H9 (cell line): ENCODE measurements around the gene PPP2R2B. TPM values are rescaled to one million over a fixed set of nuclear protein-coding genes. Genes with fewer than 3 reads are reported as not detected.

Experiments used
- DNase-seq: peaks from one replicate; pipeline ENCODE4 v3.0.0-alpha.2; 2017
- H2AFZ ChIP-seq: one replicate; pipeline ENCODE4 v1.6.1; 2013; ENCODE audit warnings: mild to moderate bottlenecking, low read length, control low read depth, moderate library complexity
- H2AK5ac ChIP-seq: 2 replicates; pipeline ENCODE4 v1.6.1; 2013; ENCODE audit warnings: low read length, control low read depth, mixed read lengths; ENCODE audit not compliant: insufficient read length
- H2BK120ac ChIP-seq: one replicate; pipeline ENCODE4 v1.6.1; 2013; ENCODE audit warnings: low read depth, mild to moderate bottlenecking, low read length, control low read depth, inconsistent platforms; ENCODE audit not compliant: poor library complexity, severe bottlenecking
- H2BK12ac ChIP-seq: 2 replicates; pipeline ENCODE4 v1.6.1; 2013; ENCODE audit warnings: low read length, control low read depth, mixed read lengths, low read depth; ENCODE audit not compliant: insufficient read length
- H2BK15ac ChIP-seq: 2 replicates; pipeline ENCODE4 v1.6.1; 2013; ENCODE audit warnings: low read depth, low read length, control low read depth
- H2BK20ac ChIP-seq: one replicate; pipeline ENCODE4 v1.6.1; 2013; ENCODE audit warnings: low read depth, mild to moderate bottlenecking, low read length, control low read depth, inconsistent platforms; ENCODE audit not compliant: poor library complexity, severe bottlenecking
- H2BK5ac ChIP-seq: 2 replicates; pipeline ENCODE4 v1.6.1; 2013; ENCODE audit warnings: low read length, control low read depth, mixed read lengths; ENCODE audit not compliant: insufficient read length
- H3K14ac ChIP-seq: 2 replicates; pipeline ENCODE4 v1.6.1; 2013; ENCODE audit warnings: low read length, control low read depth; ENCODE audit not compliant: insufficient read depth
- H3K18ac ChIP-seq: 2 replicates; pipeline ENCODE4 v1.6.1; 2013; ENCODE audit warnings: low read depth, mild to moderate bottlenecking, mixed read lengths, low read length, control low read depth; ENCODE audit not compliant: insufficient read length
- H3K23ac ChIP-seq: 2 replicates; pipeline ENCODE4 v1.6.1; 2013; ENCODE audit warnings: low read length, control low read depth, mixed read lengths, low read depth; ENCODE audit not compliant: insufficient read length
- H3K23me2 ChIP-seq: 2 replicates; pipeline ENCODE4 v1.6.1; 2013; ENCODE audit warnings: low read depth, mild to moderate bottlenecking, mixed read lengths, low read length, control low read depth; ENCODE audit not compliant: insufficient read length, poor library complexity, severe bottlenecking
- H3K27ac ChIP-seq: 2 replicates; pipeline ENCODE4 v1.5.1; 2013; ENCODE audit warnings: low read length, control low read depth, mixed read lengths, low read depth; ENCODE audit not compliant: insufficient read length
- H3K27me3 ChIP-seq: 2 replicates; pipeline ENCODE4 v1.6.1; 2013; ENCODE audit warnings: low read length, control low read depth, inconsistent platforms; ENCODE audit not compliant: insufficient read depth
- H3K4ac ChIP-seq: 2 replicates; pipeline ENCODE4 v1.6.1; 2013; ENCODE audit warnings: low read depth, mild to moderate bottlenecking, control low read depth, inconsistent platforms, low read length, moderate library complexity
- H3K4me1 ChIP-seq: 2 replicates; pipeline ENCODE4 v1.6.1; 2013; ENCODE audit warnings: low read length, control low read depth, inconsistent platforms; ENCODE audit not compliant: insufficient read depth
- H3K4me2 ChIP-seq: 2 replicates; pipeline ENCODE4 v1.6.1; 2013; ENCODE audit warnings: low read length, control low read depth, mixed read lengths; ENCODE audit not compliant: insufficient read length, insufficient read depth
- H3K56ac ChIP-seq: 2 replicates; pipeline ENCODE4 v1.6.1; 2013; ENCODE audit warnings: low read depth, mild to moderate bottlenecking, mixed read lengths, low read length, control low read depth; ENCODE audit not compliant: insufficient read length
- H3K79me1 ChIP-seq: 2 replicates; pipeline ENCODE4 v1.6.1; 2013; ENCODE audit warnings: low read depth, mild to moderate bottlenecking, moderate library complexity, low read length, control low read depth, inconsistent platforms; ENCODE audit not compliant: insufficient read depth, poor library complexity, severe bottlenecking
- H3K79me2 ChIP-seq: 2 replicates; pipeline ENCODE4 v1.6.1; 2013; ENCODE audit warnings: low read length, control low read depth, inconsistent platforms; ENCODE audit not compliant: insufficient read depth
- H3K9ac ChIP-seq: 2 replicates; pipeline ENCODE4 v1.6.1; 2013; ENCODE audit warnings: low read length, control low read depth, mixed read lengths; ENCODE audit not compliant: insufficient read length; ENCODE audit errors: extremely low read depth
- H3K9me3 ChIP-seq: one replicate; pipeline ENCODE4 v1.6.1; 2013; ENCODE audit warnings: low read depth, low read length, inconsistent platforms; ENCODE audit not compliant: control insufficient read depth
- H3T11ph ChIP-seq: one replicate; pipeline ENCODE4 v1.6.1; 2013; ENCODE audit warnings: mild to moderate bottlenecking, low read length, control low read depth, inconsistent platforms
- H4K20me1 ChIP-seq: one replicate; pipeline ENCODE4 v1.6.1; 2013; ENCODE audit not compliant: control insufficient read depth, insufficient read length, insufficient read depth
- H4K5ac ChIP-seq: 2 replicates; pipeline ENCODE4 v1.6.1; 2013; ENCODE audit warnings: low read depth, mild to moderate bottlenecking, mixed read lengths, low read length, control low read depth; ENCODE audit not compliant: insufficient read length
- H4K8ac ChIP-seq: replicated peaks from 2 replicates; pipeline ENCODE4 v1.6.1; 2013; ENCODE audit warnings: low read length, control low read depth, mixed read lengths, low read depth; ENCODE audit not compliant: insufficient read length
- H4K91ac ChIP-seq: 2 replicates; pipeline ENCODE4 v1.6.1; 2013; ENCODE audit warnings: low read depth, mild to moderate bottlenecking, moderate library complexity, mixed read lengths, low read length, control low read depth; ENCODE audit not compliant: insufficient read length
- H3K27ac Mint-ChIP-seq, 3 experiments: 2 replicates in 2 of 3; 3 replicates in 1 of 3; pipeline ENCODE4 v1.8.0; 2020 to 2021; ENCODE audit warnings: mixed read lengths in 3 of 3, mild to moderate bottlenecking in 1 of 3, moderate library complexity in 1 of 3
- H3K27me3 Mint-ChIP-seq: 2 replicates; pipeline ENCODE4 v1.8.0; 2021; ENCODE audit warnings: low read depth, mild to moderate bottlenecking, moderate library complexity, mixed read lengths
- H3K36me3 Mint-ChIP-seq, 3 experiments: 2 replicates in 2 of 3; 3 replicates in 1 of 3; pipeline ENCODE4 v1.8.0; 2020 to 2021; ENCODE audit warnings: low read depth in 3 of 3, mixed read lengths in 3 of 3; ENCODE audit not compliant: insufficient read depth in 1 of 3
- H3K4me1 Mint-ChIP-seq, 2 experiments: 2 replicates each; pipeline ENCODE4 v1.8.0; 2020; ENCODE audit warnings: mixed read lengths in 2 of 2
- H3K4me3 Mint-ChIP-seq, 2 experiments: 2 replicates in 1 of 2; 3 replicates in 1 of 2; pipeline ENCODE4 v1.8.0; 2020 to 2021; ENCODE audit warnings: mild to moderate bottlenecking in 2 of 2, mixed read lengths in 2 of 2, moderate library complexity in 1 of 2
- H3K9me3 Mint-ChIP-seq, 2 experiments: 2 replicates in 1 of 2; 3 replicates in 1 of 2; pipeline ENCODE4 v1.8.0; 2020; ENCODE audit warnings: mild to moderate bottlenecking in 2 of 2, mixed read lengths in 2 of 2, moderate library complexity in 1 of 2
- WGBS: extraction: QIAGEN DNeasy Blood & Tissue Kit; methylation state at CpG from one replicate; pipeline ENCODE4 v1.1.7; 2013; ENCODE audit warnings: missing lambda C conversion rate, low lambda C conversion rate, mixed read lengths; ENCODE audit not compliant: insufficient read length; ENCODE audit errors: extremely low coverage; 5-methylcytosine and 5-hydroxymethylcytosine counted together
- total RNA-seq: library from RNA; stranded (reverse); gene quantifications from 2 replicates; pipeline ENCODE4 v1.2.1, GENCODE V29; 2021
- TF ChIP-seq, protein P1 (sequence below): fragments of 200-600 bp; sonication (generic); conservative IDR thresholded peaks from 3 replicates; pipeline ENCODE4 v1.8.0; 2021; ENCODE audit warnings: antibody characterized with exemption, mild to moderate bottlenecking

Gene PPP2R2B
- total RNA-seq, 1 experiment from 2014 or later, result 14.3 TPM

DNA sequence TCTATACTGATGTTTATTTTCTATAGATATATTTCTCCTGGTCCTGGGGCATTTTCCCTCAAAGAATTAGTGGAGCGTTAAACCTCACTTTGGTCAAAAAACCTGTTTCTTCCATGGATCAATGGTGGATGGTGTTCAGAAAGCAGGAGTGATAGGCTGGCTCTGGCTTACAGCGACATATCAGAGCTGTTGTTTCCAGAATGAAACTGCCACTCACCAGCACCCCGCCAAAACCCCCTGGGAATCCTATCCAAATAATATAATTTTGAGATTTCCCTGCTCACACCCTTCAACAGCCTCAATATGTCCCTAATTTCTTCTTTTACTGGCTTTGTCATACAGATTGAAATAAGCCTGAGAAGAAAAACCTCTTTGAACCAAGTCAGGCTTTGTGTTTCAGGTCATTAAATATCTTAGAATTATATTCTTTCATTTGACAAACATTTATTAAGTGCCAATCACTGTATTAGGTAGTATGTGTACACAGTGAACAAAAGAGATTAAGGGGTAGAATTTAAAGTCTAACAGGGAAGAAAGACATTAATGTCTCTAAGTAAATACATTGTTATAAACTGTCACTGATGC lies 218.1 kb downstream of the PPP2R2B start:
- H3K4me1 Mint-ChIP-seq, result peaks cover 19 to 23% of the 10 kb centered on the region in 2 experiments
- H3K9me3 ChIP-seq, result no peaks in the 10 kb centered on the region
- no peak overlapping the region for H3K27ac ChIP-seq
- H3K4ac ChIP-seq, result no peak overlapping the region
- no peak overlapping the region for H3K14ac ChIP-seq
- no peak overlapping the region for H3K18ac ChIP-seq
- no peak overlapping the region for H2BK15ac ChIP-seq
- H3K27ac Mint-ChIP-seq, result no peak overlapping the region
- no peaks in the 10 kb centered on the region for H3K27me3 Mint-ChIP-seq
- no peak overlapping the region for H2BK12ac ChIP-seq
- no peak overlapping the region for H2BK5ac ChIP-seq
- no peaks in the 10 kb centered on the region for H3K27me3 ChIP-seq
- H3K9me3 Mint-ChIP-seq, result no peaks in the 10 kb centered on the region; a peak in 2 of 5 replicates
- no peaks in the 10 kb centered on the region for H3K79me1 ChIP-seq
- peaks cover 0 to 16% (median 13%) of the 10 kb centered on the region in 3 experiments; a peak in 4 of 7 replicates for H3K36me3 Mint-ChIP-seq
- H3K4me1 ChIP-seq, result peaks cover 2% of the 10 kb centered on the region; the same call in 1 of the 2 replicates
- H3K9ac ChIP-seq, result no peak overlapping the region
- no peak overlapping the region for H2BK120ac ChIP-seq
- H4K91ac ChIP-seq, result no peak overlapping the region
- H4K8ac ChIP-seq, result no peak overlapping the region
- no peak overlapping the region for H2AK5ac ChIP-seq
- TF ChIP-seq, protein P1, sequence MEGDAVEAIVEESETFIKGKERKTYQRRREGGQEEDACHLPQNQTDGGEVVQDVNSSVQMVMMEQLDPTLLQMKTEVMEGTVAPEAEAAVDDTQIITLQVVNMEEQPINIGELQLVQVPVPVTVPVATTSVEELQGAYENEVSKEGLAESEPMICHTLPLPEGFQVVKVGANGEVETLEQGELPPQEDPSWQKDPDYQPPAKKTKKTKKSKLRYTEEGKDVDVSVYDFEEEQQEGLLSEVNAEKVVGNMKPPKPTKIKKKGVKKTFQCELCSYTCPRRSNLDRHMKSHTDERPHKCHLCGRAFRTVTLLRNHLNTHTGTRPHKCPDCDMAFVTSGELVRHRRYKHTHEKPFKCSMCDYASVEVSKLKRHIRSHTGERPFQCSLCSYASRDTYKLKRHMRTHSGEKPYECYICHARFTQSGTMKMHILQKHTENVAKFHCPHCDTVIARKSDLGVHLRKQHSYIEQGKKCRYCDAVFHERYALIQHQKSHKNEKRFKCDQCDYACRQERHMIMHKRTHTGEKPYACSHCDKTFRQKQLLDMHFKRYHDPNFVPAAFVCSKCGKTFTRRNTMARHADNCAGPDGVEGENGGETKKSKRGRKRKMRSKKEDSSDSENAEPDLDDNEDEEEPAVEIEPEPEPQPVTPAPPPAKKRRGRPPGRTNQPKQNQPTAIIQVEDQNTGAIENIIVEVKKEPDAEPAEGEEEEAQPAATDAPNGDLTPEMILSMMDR, result no peak
- no peak overlapping the region for H2AFZ ChIP-seq
- H3K79me2 ChIP-seq, result no peaks in the 10 kb centered on the region
- no peak overlapping the region for H2BK20ac ChIP-seq
- H3K56ac ChIP-seq, result no peak overlapping the region
- H3K4me2 ChIP-seq, result no peak overlapping the region
- no peaks in the 10 kb centered on the region for H3K23me2 ChIP-seq
- WGBS, result no CpG with 5 or more reads among the region's 3 CpGs
- no peaks in the 10 kb centered on the region for H4K20me1 ChIP-seq
- DNase-seq, result no peak
- H3K23ac ChIP-seq, result no peak overlapping the region
- no peak overlapping the region for H4K5ac ChIP-seq
- no peak overlapping the region for H3K4me3 Mint-ChIP-seq
- no peak overlapping the region for H3T11ph ChIP-seq
